Fibroblast of peridontal ligament (primary cell): ENCODE data around the gene TMEM62.
"Not testable (repeated sequence)": the region's sequence is repeated elsewhere in the genome, so short reads cannot be mapped to it uniquely, and the experiment has no call there.

ENCODE experiments used
- DNase-seq: peaks from one replicate; pipeline ENCODE4 v3.0.0-alpha.2; 2010; ENCODE audit errors: extremely low read depth

TMEM62 gene

DNA sequence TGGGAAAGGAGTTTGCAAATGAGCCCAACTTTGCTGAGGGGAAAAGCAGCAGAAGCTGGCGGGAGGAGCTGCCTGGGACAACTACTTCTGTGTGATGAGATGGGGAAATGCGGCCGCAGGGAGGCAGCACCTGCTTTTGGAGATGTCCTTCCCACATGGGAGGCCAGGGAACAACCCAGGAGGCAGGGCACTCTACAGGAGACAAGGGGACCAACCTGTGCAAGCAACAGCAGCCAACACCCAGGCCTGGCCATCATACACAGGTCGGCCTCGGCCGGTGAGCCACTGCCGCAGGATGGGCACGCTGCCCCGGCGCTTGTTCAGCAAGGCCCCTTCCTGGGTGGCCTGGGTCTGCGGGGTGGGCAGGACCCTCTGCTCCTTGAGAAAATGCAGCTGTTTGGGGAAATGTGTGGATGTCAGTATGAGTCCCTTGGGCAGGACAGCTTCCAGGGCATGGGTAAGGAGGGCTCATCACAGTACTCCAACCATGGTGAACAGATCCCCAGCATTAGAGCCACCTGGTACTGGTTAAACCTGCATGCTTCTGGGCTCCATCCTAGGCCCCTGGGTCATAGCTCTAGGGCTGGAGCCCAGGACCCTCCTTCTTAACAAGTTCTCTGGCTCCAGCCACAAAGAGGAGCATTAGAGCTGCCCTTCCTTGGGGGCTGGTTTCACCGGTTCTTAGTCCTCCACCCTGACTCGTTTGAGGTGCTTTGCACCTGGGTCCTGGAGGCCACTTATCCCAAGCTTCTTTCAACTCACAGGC, 75.9 kb downstream of the TMEM62 start:
- no peak for DNase-seq

DNA sequence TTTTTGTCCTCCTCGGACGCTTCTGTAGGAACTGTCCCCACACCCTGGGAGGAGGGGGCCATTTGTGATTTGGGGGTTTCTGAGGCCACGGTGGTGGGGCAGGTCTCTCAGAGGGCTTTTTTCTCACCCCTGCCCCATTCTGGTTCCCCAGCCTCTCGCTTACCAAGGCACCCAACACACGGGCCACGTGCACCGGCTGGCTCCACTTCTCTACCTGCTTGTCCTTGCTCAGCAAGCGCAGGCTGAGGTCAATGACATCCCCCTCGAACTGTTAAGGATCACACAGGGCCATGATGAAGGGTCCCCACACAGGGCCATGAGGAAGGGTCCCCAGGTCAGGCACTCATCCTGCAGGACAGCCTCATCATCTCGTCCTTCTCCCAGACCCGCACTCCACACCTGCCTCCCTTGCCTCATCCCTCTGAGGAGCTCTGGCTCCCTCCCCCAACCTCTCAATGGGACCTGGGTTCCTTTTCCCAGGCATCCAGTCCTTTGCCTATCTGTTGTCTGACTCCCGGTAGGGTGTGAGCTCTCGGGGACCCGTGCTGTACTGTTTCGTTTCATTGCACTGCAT, 76.9 kb downstream of the TMEM62 start:
- no peak for DNase-seq

DNA sequence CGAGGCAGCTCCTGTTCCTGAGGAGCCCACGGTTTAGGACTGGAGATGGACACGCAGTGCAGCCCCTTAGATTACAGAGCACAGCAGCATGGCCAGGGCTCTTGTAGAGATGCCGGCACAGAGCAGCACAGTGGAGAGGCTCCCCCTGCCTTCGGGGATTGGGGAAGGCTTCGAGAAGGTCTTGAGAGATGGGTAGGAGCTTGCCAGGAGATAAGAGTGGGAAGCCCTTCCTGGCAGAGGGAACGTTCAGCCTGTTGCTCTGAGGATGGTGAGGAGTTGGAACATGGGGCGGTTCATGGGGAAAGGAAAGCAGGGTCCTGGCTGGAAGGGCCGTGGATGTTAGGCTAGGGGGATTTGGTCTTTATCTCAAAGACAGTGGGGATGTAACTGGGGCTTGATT, 77.4 kb downstream of the TMEM62 start:
- no peak for DNase-seq

DNA sequence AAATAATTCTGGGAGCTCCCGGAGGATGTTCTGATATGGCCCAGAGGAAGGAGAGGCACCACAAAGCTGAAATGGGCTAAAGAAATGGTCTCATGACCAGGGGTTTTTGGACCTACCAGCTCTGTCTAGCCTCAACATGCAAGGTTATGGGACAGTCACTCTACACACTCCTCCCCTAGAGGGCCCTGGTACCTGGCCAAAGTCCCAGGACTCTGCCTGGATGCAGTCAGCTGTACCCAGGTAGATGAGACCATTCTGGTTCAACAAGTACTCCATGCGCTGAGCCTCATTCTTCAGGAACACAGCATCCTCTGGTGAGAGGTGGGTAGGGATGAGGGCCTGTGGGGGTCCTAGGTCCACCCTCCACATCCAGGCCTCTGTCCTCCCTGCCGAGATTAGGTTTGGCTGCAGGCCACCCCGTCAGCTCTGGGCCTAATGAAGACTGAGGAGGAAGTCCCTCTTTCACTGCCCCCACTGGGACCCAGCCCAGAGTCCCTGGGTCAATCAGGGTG, 77.9 kb downstream of the TMEM62 start:
- no peak for DNase-seq

DNA sequence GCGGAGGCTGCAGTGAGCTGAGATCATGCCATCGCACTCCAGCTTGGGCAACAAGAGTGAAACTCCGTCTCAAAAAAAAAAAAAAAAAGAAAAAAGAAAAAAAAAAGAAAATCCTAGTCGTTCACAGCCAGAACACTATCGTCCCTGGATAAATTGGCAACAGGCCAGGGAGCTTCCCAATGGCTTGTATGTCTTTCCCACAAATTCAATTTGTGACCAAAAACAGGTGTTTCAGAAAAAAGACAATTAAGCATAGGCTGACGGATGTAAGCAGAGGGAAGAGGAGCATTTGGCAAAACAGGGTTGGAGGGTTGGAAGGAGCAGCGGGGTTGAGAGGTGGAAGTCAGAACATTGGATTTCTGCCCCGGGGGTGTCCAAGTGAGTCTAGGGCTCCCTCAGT, 78.9 kb downstream of the TMEM62 start:
- DNase-seq, result no peak

DNA sequence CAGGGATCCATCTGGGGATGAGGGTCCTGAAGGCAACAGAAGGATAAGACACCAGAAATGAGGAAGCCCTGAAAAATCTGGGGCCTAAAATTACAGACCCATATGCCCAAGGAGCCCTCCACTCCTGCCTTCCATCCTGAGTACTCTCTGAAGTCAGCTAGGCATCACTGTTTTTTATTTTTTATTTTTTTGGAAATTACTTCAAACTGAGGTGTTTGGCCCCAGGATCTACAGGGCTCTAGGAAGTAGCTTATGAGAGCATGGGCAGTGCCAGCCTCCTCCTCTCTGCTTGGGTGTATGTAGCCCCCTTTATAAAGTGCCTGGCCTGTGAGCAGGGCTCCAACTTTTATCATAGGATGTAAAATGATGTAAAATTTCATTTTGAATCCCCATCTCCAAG, 79.6 kb downstream of the TMEM62 start:
- DNase-seq, result no peak

DNA sequence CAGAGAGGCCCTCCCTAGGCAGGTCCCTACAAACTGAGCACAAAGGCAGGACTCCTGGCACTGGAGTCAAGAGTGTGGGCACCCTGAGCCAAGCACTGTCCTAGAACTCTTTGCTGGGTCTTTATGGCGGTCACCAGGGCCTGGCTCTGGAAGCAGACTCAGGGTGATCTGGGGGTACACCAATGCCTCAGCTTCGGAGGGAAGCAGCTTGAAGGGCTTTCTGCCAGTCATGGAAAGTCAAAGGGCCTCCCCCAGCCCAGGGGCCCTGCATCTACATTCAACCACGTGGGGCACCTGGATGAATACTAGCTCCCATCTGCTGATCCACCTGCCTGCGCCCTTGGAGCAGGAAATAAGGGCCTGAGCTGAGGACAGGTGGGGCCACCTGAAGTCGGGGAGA, 80.1 kb downstream of the TMEM62 start:
- no peak for DNase-seq

DNA sequence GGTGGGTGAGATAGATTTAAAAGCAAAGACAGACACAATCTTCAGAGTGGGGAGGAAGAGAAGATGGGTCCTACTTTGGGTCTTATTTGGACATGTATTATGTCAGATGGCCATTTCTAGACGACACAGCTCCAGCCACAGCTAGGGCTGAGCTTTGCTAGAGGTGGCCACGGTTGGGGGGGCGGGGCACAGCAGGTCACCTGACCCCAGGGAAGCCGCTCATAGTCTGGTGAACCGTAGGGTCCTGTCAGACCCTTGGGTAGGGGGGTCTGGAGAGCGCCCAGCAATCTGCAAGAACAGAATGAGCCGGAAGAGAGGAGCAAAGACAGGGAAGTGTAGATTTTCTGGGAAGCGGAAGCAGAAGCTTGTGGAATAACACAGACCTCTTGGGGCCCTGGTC, 80.8 kb downstream of the TMEM62 start:
- DNase-seq, result no peak

DNA sequence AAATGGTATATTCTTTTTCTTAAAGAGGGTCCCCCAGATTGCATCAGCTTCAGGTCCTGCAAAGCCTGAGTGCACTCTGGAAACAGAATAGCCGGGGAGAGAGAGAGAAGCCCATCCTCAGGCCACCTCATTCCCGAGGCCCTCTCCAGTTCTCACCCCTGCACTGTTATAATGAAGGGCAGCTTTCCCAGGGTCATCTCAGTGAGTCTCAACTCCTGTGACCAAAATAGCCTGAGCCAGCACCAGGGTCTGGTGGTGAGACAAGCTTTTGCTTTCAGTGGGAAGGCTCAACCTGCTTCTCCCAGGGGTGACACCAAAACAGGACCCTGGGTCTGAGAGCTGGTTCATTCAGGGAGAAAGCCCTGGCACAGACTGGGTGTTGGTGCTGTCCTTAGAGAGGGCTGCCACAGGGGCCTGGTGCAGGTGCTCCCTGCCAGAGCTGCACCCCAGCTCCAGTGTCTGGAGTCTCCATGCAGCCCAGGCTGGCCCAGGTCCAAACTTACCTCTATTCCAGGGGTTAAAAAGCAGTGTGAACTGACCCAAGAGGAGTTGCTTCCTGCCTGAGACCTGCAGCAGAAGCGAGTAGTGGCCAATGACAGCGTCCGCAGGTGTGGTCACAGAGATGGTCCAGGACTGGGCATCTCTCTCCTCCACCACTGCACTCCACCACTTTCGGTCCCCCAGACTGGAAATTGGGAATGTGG, 81.4 kb downstream of the TMEM62 start:
- DNase-seq, result no peak

DNA sequence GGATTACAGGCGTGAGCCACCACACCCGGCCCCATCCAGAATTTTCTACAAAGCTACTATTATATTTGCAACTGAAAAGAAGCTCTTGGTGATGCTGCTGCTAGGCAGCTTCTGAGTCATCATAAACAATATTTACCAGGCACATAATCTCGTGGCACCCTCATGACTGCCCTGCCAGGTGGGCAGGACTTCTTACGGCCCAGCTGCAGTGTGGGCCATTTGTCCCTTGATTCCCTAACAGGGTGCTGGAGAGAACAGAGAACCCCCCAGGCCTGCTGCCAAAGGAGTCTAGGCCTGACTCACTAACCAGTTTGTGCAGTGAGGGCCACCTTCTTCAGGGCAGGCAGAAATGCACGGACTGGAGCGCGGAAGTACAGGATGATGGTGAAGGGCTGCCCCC, 82.6 kb downstream of the TMEM62 start:
- DNase-seq, result peak; percentile 15

GRCh38 chr15:43218908-43219706, 85.7 kb downstream of the TMEM62 start:
- peak; percentile 34 for DNase-seq

- no peak for DNase-seq
Observed at GRCh38 chr15:43219929-43220928, 86.8 kb downstream of the TMEM62 start.

DNA sequence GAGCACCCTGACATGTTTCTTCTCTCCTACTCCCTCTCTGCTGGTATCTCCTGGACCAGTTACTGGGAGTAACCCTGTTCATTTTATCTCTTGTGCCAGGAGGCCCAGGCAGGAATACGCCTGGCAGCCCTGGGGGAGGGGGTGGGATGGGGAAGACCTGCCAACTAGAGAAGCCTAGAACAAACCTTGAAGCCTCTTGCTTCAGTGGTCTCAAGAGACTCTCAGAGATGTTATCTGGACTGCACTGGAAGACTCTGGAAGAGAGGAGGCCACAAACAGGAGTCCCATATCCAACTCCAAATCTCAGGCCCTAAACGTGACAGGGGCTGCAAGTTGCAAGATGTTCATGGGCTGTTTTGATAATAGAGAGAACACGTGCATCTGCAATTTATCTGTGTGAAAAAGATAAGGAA, 87.6 kb downstream of the TMEM62 start, which contains the start of gene EPB42:
TSS of gene EPB42 (minus strand) at position 28 of the 413 bp plus-strand sequence. CDS start 193 bp downstream, outside the sequence.
- DNase-seq, result no peak

DNA sequence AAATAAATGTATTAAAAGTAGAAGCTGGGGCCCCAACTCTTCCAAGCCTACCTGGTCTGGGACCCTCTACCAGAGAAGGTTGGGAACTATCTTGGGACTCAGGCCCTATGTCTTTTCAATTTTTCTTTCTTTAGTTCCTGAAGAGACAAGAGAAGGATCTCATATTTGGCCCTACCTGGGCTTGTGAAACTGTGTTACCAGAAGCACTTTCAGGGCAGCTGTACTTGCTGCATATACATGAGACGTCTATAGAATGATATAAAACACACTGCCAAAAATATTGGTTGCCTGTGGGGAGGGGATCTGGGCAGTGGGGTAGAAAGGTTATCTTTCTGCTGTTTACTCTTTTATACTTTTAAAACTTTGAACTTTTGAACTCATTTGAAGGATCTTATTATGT, 88.0 kb downstream of the TMEM62 start:
- no peak for DNase-seq

DNA sequence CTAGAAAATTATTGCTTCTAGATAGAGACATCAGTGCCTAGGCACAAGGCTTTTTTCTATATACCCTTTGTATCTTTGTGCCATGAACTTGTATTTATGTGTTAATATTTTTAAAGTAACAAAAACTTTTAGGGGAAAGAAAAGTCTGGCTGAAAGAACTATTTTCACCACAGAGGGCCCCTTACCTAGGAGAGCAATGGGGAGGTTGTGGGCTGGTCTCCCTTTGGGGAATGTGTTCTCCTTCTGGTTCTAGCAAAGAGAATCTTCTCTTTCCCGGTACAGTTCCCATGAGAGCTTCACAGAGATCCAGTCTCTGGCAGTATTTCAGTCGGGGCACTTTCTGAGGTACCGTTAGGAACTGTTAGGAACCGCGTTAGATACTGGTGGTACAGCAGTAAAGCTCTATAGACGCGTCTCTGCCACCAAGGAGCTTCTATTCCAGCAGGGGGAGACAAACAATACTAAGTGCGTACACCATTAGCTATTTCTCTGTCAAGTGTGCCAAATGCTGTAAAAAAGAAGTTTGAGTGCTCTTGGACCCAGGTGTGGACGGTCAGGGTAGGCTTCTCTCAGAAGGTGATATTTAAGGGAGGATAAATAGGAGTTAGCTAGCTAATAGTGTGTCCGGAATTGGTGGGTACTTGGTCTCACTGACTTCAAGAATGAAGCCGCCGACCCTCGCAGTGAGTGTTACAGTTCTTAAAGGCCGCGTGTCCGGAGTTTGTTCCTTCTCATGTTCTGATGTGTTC, 92.0 kb downstream of the TMEM62 start:
- peak; percentile 78 for DNase-seq

GRCh38 chr15:43225950-43226255, 92.5 kb downstream of the TMEM62 start:
- DNase-seq, result not testable (repeated sequence)

DNA sequence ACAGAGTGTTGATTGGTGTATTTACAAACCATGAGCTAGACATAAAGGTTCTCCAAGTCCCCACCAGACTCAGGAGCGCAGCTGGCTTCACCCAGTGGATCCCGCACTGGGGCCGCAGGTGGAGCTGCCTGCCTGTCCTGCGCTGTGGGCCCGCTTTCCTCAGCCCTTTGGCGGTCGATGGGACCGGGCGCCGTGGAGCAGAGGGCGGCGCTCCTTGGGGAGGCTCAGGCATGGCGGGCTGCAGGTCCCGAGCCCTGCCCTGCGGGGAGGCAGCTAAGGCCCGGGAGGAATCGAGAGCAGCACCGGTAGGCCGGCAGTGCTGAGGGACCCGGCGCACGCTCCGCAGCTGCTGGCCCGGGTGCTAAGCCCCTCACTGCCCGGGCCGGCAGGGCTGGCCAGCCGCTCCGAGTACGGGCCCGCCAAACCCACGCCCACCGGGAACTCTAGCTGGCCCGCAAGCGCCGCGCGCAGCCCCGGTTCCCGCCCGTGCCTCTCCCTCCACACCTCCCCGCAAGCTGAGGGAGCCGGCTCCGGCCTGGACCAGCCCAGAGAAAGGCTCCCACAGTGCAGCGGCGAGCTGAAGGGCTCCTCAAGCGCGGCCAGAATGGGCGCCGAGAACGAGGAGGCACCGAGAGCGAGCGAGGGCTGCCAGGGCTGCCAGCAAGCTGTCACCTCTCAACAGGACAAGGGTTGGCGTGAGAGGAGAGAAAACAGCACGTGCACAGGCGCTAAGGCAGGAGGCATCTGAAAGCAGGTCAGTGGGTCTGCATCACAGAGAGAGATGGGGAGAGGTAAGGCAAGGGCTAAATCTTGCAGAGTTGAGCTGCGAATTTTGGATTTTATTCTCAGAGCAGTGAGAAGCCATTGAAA, 93.3 kb downstream of the TMEM62 start:
- no peak for DNase-seq

DNA sequence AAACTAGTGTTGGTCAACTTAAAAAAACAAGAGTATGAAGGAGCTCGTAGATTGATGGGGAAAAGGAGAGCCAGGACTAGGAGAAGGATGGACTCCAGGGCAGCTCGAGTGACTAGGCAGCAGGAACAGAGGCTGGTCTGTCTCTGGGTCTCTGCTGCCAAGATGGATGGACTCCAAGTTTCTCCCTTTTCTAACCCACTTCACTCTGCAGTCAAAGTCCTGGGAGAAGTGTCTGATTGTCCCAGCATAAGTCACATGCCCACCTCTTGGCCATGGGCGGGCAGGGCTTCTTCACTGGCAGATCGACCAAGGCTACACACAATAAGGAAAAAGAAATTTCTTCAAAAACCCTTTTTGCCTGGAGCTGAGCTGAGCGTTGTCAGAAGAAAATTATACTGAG, 96.6 kb downstream of the TMEM62 start:
- DNase-seq, result no peak

DNA sequence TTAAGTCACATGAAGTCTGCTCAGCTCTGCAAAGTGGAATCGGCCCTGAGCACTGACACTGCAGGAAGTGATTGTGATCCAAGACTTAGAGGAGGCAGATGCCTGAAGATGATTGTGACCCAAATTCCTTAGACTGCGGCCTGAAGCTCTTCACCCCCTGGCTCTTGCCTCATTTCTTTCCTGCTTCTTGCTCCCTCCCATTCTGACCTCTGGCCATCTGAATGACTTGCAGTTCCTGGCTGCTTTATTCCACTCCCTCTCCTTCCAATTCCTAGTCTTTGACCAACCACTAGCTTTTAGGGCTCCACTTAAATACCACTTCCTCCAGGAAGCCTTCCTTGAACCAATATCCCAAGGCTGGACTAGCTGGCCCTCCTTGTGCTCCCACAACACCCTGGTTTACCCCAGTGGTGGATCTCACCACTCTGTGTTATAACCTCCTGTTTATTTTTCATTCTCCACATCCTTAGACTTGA, 97.3 kb downstream of the TMEM62 start:
- peak; percentile 48 for DNase-seq
